Stimulated activated CD4-positive, alpha-beta T cell treated with anti-CD3 and anti-CD28 coated beads, Interleukin-1b, Interleukin-23, amount 100 ng/mL, for 1 hour (primary cell): ENCODE results near the gene ALKBH4.
"Not testable (repeated sequence)": the region's sequence is repeated elsewhere in the genome, so short reads cannot be mapped to it uniquely, and the experiment has no call there.

Experiments
- DNase-seq, 2 donors: peaks; one replicate each; pipeline ENCODE4 v3.0.0-alpha.2; 2020; ENCODE audit warnings: low read depth in 2 of 2

The ALKBH4 gene

GRCh38 chr7:102464577-102465280, at the start of gene ALKBH4, which contains the start of gene LRWD1:
Gene ALKBH4 (minus strand): TSS chr7:102464863. CDS start chr7:102464836, 27 bp downstream.
Gene LRWD1 (plus strand): TSS chr7:102464984. CDS start chr7:102465081, 97 bp downstream.
- peak; percentile 89 to 90 for DNase-seq

GRCh38 chr7:102512642-102513221, 48.1 kb upstream of the ALKBH4 start:
- not testable (repeated sequence) for DNase-seq

GRCh38 chr7:102511860-102512522, 47.3 kb upstream of the ALKBH4 start:
- not testable (repeated sequence) for DNase-seq

GRCh38 chr7:102510575-102510974, 45.9 kb upstream of the ALKBH4 start:
- DNase-seq = not testable (repeated sequence)

- DNase-seq = not testable (repeated sequence)
These were observed 42.9 kb upstream of the ALKBH4 start for GRCh38 chr7:102507410-102508088.

- DNase-seq = not testable (repeated sequence)
These were observed 40.9 kb upstream of the ALKBH4 start for GRCh38 chr7:102505298-102506185.

GRCh38 chr7:102503141-102503540, 38.5 kb upstream of the ALKBH4 start:
- not testable (repeated sequence) for DNase-seq

- not testable (repeated sequence) for DNase-seq
These were observed 33.7 kb upstream of the ALKBH4 start for GRCh38 chr7:102498321-102498720.

GRCh38 chr7:102497308-102497707, 32.6 kb upstream of the ALKBH4 start:
- DNase-seq = not testable (repeated sequence)

- not testable (repeated sequence) for DNase-seq
These were observed 32.2 kb upstream of the ALKBH4 start for GRCh38 chr7:102496861-102497260.

GRCh38 chr7:102494473-102495149, 29.9 kb upstream of the ALKBH4 start:
- DNase-seq = not testable (repeated sequence)

- not testable (repeated sequence) for DNase-seq
These were observed 29.4 kb upstream of the ALKBH4 start for GRCh38 chr7:102494026-102494425.

- not testable (repeated sequence) for DNase-seq
These were observed 28.7 kb upstream of the ALKBH4 start for GRCh38 chr7:102493220-102493935.

GRCh38 chr7:102490529-102491075, 25.9 kb upstream of the ALKBH4 start:
- DNase-seq = peak in 1 of 2 donors; percentile 54

GRCh38 chr7:102484317-102484716, 19.7 kb upstream of the ALKBH4 start:
- DNase-seq = not testable (repeated sequence)

GRCh38 chr7:102481962-102482361, 17.3 kb upstream of the ALKBH4 start:
- DNase-seq = not testable (repeated sequence)

GRCh38 chr7:102479982-102480637, 15.4 kb upstream of the ALKBH4 start:
- not testable (repeated sequence) for DNase-seq

- DNase-seq = not testable (repeated sequence)
These were observed 14.5 kb upstream of the ALKBH4 start for GRCh38 chr7:102479209-102479584.
